Fibroblast of villous mesenchyme (primary cell): ENCODE data around the gene RNF130. TPM values are rescaled to one million over a fixed set of nuclear protein-coding genes. Genes with fewer than 3 reads are reported as not detected.

Experiments
- DNase-seq: peaks from one replicate; pipeline ENCODE4 v3.0.0-alpha.2; 2010; ENCODE audit warnings: low read depth
- H3K4me3 ChIP-seq: 2 replicates; pipeline ENCODE4 v1.5.1; 2011; ENCODE audit warnings: low read depth, mild to moderate bottlenecking, low read length
- CTCF ChIP-seq: IDR thresholded peaks from 2 replicates; pipeline ENCODE4 v1.5.1; 2012; ENCODE audit warnings: low read depth, mild to moderate bottlenecking, low read length; ENCODE audit not compliant: insufficient read depth
- total RNA-seq: library from RNA; depleted of rRNA; stranded (reverse); fragments of >200 nt; gene quantifications from 2 replicates; pipeline ENCODE4 v1.2.3, GENCODE V29; 2012

RNF130 gene
- total RNA-seq, 1 donor, result 12.1 TPM

GRCh38 chr5:180012316-180012715, 59.2 kb downstream of the RNF130 start:
- no peak for DNase-seq
- H3K4me3 ChIP-seq, result no peak overlapping the region
- no peak for TF ChIP-seq CTCF

- H3K4me3 ChIP-seq, result no peak overlapping the region
- DNase-seq, result no peak
- no peak for TF ChIP-seq CTCF
These were observed 60.9 kb downstream of the RNF130 start for GRCh38 chr5:180010636-180011035.

GRCh38 chr5:180009581-180009980, 62.0 kb downstream of the RNF130 start:
- no peak for DNase-seq
- TF ChIP-seq CTCF, result no peak
- H3K4me3 ChIP-seq, result no peak overlapping the region

GRCh38 chr5:180008433-180008832, 63.1 kb downstream of the RNF130 start:
- no peak for DNase-seq
- H3K4me3 ChIP-seq, result no peak overlapping the region
- TF ChIP-seq CTCF, result no peak

- no peak overlapping the region for H3K4me3 ChIP-seq
- no peak for TF ChIP-seq CTCF
- no peak for DNase-seq
These were observed 64.0 kb downstream of the RNF130 start for GRCh38 chr5:180007582-180007981.

- peak; percentile 9 for DNase-seq
- no peak overlapping the region for H3K4me3 ChIP-seq
- TF ChIP-seq CTCF, result no peak
These were observed 65.4 kb downstream of the RNF130 start for GRCh38 chr5:180006141-180006540.

- H3K4me3 ChIP-seq, result no peak overlapping the region
- TF ChIP-seq CTCF, result no peak
- DNase-seq, result no peak
These were observed 68.4 kb downstream of the RNF130 start for GRCh38 chr5:180003127-180003526.
